Skeletal muscle satellite cell (primary cell): ENCODE measurements around the gene EMCN.

ENCODE experiments used
- H3K27me3 ChIP-seq: 2 replicates; pipeline ENCODE4 v1.7.0; 2013; ENCODE audit warnings: low read length; ENCODE audit not compliant: control insufficient read depth, insufficient read depth
- H3K36me3 ChIP-seq: 2 replicates; pipeline ENCODE4 v1.7.0; 2013; ENCODE audit warnings: mild to moderate bottlenecking, control low read depth, low read length; ENCODE audit not compliant: insufficient read depth
- H3K4me1 ChIP-seq: 2 replicates; pipeline ENCODE4 v1.7.0; 2013; ENCODE audit warnings: low read length; ENCODE audit not compliant: control insufficient read depth, insufficient read depth
- H3K4me2 ChIP-seq: 2 replicates; pipeline ENCODE4 v1.7.0; 2013; ENCODE audit warnings: mild to moderate bottlenecking, low read length
- H3K4me3 ChIP-seq: 2 replicates; pipeline ENCODE4 v1.7.0; 2013; ENCODE audit warnings: low read length
- H3K9ac ChIP-seq: 2 replicates; pipeline ENCODE4 v1.7.0; 2013; ENCODE audit warnings: mild to moderate bottlenecking, low read depth, low read length, moderate library complexity
- H3K9me3 ChIP-seq: replicated peaks from 2 replicates; pipeline ENCODE4 v1.7.0; 2013; ENCODE audit warnings: mild to moderate bottlenecking, control low read depth, low read length

Gene EMCN

GRCh38 chr4:100492129-100492528 is 25.7 kb downstream of the EMCN start:
- Histone ChIP-seq H3K36me3 (no peaks in the 10 kb centered on the region), H3K9ac (no peak overlapping the region), H3K4me3 (no peak overlapping the region), H3K27me3 (no peaks in the 10 kb centered on the region), H3K9me3 (no peaks in the 10 kb centered on the region), H3K4me1 (peaks cover 8% of the 10 kb centered on the region), H3K4me2 (no peak overlapping the region)

DNA sequence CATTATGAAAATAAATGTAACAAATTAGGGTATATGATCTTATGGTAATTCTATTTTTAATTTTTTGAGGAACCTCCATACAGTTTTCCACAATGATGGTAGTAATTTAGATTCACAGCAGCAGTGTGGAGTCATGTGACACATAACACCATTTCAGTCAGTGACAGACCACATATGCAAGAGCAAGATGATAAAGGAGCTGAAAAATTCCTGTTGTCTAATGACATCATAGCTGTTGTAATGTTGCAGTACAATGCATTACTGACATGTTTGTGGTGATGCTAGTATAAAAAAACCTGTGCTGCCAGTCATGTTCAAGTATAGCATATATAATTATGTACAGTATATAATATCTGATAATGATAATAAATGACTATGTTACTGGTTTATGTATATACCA is 28.5 kb downstream of the EMCN start:
- Histone ChIP-seq H3K9ac (no peak overlapping the region), H3K27me3 (no peaks in the 10 kb centered on the region), H3K4me2 (no peak overlapping the region), H3K4me1 (peaks cover 6% of the 10 kb centered on the region), H3K9me3 (no peaks in the 10 kb centered on the region), H3K4me3 (no peak overlapping the region), H3K36me3 (no peaks in the 10 kb centered on the region)

DNA sequence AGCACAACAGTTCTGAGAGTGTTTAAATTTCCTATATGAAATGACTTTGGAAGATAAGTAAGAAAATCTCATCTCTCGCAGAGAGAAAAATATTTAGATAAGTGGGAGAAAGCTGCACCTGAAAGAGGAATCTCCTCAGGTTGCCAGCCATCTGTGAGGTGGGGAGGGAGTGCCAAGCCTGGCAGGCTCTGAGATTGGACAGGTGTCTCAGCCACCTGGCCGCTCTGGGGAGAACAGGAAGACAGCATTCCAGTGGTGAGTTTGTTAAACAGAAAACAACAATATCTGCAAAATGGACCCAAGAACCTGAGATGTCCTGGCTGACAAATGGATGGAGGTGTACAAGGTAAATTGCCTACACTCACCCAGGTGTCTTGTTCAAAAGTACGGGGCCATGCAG is 31.3 kb downstream of the EMCN start:
- H3K9me3 ChIP-seq: no peaks in the 10 kb centered on the region
- H3K4me1 ChIP-seq: no peaks in the 10 kb centered on the region
- H3K36me3 ChIP-seq: no peaks in the 10 kb centered on the region
- no peaks in the 10 kb centered on the region for H3K27me3 ChIP-seq
- no peak overlapping the region for H3K9ac ChIP-seq
- no peak overlapping the region for H3K4me3 ChIP-seq
- H3K4me2 ChIP-seq: no peak overlapping the region

- Histone ChIP-seq H3K9ac (no peak overlapping the region), H3K4me2 (no peak overlapping the region), H3K36me3 (no peaks in the 10 kb centered on the region), H3K4me1 (no peaks in the 10 kb centered on the region), H3K9me3 (no peaks in the 10 kb centered on the region), H3K4me3 (no peak overlapping the region), H3K27me3 (no peaks in the 10 kb centered on the region)
These were observed 34.0 kb downstream of the EMCN start for GRCh38 chr4:100483796-100484195.

- H3K4me2 ChIP-seq: no peak overlapping the region
- H3K4me1 ChIP-seq: no peaks in the 10 kb centered on the region
- no peak overlapping the region for H3K4me3 ChIP-seq
- H3K9me3 ChIP-seq: no peaks in the 10 kb centered on the region
- H3K9ac ChIP-seq: no peak overlapping the region
- no peaks in the 10 kb centered on the region for H3K27me3 ChIP-seq
- H3K36me3 ChIP-seq: no peaks in the 10 kb centered on the region
These were observed 37.9 kb downstream of the EMCN start for GRCh38 chr4:100479971-100480370.

- no peak overlapping the region for H3K4me3 ChIP-seq
- H3K4me1 ChIP-seq: no peaks in the 10 kb centered on the region
- H3K9me3 ChIP-seq: no peaks in the 10 kb centered on the region
- H3K9ac ChIP-seq: no peak overlapping the region
- no peak overlapping the region for H3K4me2 ChIP-seq
- H3K27me3 ChIP-seq: no peaks in the 10 kb centered on the region
- H3K36me3 ChIP-seq: no peaks in the 10 kb centered on the region
These were observed 48.3 kb downstream of the EMCN start for GRCh38 chr4:100469555-100469954.

GRCh38 chr4:100466501-100466900 is 51.3 kb downstream of the EMCN start:
- Histone ChIP-seq H3K9me3 (no peaks in the 10 kb centered on the region), H3K4me3 (no peak overlapping the region), H3K27me3 (no peaks in the 10 kb centered on the region), H3K36me3 (no peaks in the 10 kb centered on the region), H3K4me1 (no peaks in the 10 kb centered on the region), H3K4me2 (no peak overlapping the region), H3K9ac (no peak overlapping the region)

DNA sequence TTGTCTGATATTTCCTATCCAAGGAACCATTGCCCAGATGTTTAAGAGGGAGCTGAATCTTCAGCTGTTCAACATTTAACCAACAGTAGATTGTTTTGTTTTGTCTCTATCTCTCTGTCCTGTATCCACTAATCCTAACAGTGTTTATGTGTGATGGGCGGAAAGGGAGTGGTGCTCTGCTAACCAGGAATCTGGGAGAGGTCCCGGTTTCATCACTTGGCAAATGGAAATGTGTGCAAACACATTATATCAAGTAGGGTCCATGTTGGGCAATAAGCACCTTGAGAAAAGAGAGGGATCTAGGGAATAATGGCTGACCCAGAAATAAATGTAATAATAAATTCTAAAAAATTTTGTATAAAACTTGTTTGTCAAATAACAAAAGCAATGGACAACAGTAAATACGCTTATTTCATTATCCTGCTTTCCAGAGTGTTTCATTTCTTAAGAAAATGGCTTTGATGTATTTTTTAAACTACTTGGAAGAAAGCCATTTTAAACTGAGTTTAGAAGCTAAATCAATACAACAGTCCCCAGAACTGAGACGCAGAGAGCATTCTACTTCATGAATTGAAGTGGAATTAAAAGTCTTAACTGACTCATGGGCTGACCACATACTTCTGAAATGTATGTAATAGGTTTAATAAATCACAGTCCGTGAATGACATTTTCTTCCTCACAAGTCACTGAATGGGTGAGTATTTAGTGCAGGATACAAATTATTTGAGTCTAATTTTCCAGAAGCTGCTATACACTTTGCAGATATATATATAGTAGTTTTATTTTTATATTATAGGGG is 55.8 kb downstream of the EMCN start:
- Histone ChIP-seq H3K27me3 (no peaks in the 10 kb centered on the region), H3K9me3 (no peaks in the 10 kb centered on the region), H3K4me2 (no peak overlapping the region), H3K4me3 (no peak overlapping the region), H3K9ac (no peak overlapping the region), H3K36me3 (no peaks in the 10 kb centered on the region), H3K4me1 (no peaks in the 10 kb centered on the region)

DNA sequence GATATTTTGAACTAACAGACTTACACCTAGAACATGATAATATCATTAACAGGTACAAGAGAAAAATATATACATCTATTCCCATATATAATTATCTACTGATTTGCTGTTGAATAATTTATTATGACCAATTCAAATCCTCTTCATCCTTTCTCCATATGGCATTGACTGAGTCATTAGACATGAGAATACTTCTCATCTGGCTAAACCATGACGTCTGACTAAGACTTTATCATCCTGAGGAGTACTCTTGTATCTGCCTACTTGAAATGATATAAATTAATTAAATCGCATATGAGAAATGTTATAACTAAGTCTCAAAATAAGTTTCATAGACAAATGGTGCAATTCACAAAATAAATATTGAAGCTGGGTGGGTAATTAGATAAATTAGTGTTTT is 67.4 kb downstream of the EMCN start:
- Histone ChIP-seq H3K4me1 (no peaks in the 10 kb centered on the region), H3K4me3 (no peak overlapping the region), H3K27me3 (no peaks in the 10 kb centered on the region), H3K9ac (no peak overlapping the region), H3K36me3 (no peaks in the 10 kb centered on the region), H3K4me2 (no peak overlapping the region), H3K9me3 (no peaks in the 10 kb centered on the region)

- H3K4me1 ChIP-seq: peaks cover 8% of the 10 kb centered on the region
- no peak overlapping the region for H3K4me2 ChIP-seq
- H3K9me3 ChIP-seq: no peaks in the 10 kb centered on the region
- no peak overlapping the region for H3K4me3 ChIP-seq
- H3K36me3 ChIP-seq: no peaks in the 10 kb centered on the region
- H3K9ac ChIP-seq: no peak overlapping the region
- H3K27me3 ChIP-seq: no peaks in the 10 kb centered on the region
These were observed 86.4 kb downstream of the EMCN start for GRCh38 chr4:100431416-100431815.

DNA sequence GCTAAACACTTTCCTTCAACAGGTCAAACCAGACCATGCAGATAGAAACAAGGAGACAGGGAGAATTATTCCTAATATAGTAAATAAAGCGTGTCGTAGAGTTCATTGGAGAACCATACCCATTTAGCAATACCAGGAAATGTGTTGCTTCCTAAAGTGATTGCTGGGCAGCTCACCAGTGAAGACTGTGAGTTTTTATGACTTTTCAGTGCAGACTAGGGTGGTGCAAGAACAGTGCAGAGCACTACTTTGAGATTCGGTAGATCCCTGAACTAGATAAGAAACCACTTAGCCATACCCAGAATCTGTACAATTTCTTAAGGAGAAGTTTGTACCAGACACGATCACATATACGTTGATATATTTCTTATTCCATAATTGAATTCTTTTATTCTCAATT is 87.4 kb downstream of the EMCN start:
- H3K4me3 ChIP-seq: no peak overlapping the region
- H3K9ac ChIP-seq: no peak overlapping the region
- no peak overlapping the region for H3K4me2 ChIP-seq
- no peaks in the 10 kb centered on the region for H3K9me3 ChIP-seq
- peaks cover 8% of the 10 kb centered on the region for H3K4me1 ChIP-seq
- no peaks in the 10 kb centered on the region for H3K27me3 ChIP-seq
- no peaks in the 10 kb centered on the region for H3K36me3 ChIP-seq

- Histone ChIP-seq H3K36me3 (no peaks in the 10 kb centered on the region), H3K4me1 (peaks cover 16% of the 10 kb centered on the region), H3K4me3 (no peak overlapping the region), H3K27me3 (no peaks in the 10 kb centered on the region), H3K9me3 (no peaks in the 10 kb centered on the region), H3K9ac (no peak overlapping the region), H3K4me2 (no peak overlapping the region)
These were observed 88.2 kb downstream of the EMCN start for GRCh38 chr4:100429616-100430015.
